Fibroblast of mammary gland (primary cell): ENCODE results near the gene AGMO.

Experiments used
- DNase-seq: peaks from one replicate; pipeline ENCODE4 v3.0.0-alpha.2; 2010; ENCODE audit warnings: low read depth
- H3K4me3 ChIP-seq: 2 replicates; pipeline ENCODE4 v1.5.1; 2011; ENCODE audit warnings: low read depth, mild to moderate bottlenecking, low read length, moderate library complexity; ENCODE audit not compliant: control insufficient read depth
- TF ChIP-seq, protein P1 (sequence below): conservative IDR thresholded peaks from 2 replicates; pipeline ENCODE4 v1.5.1; 2011; ENCODE audit warnings: low read depth, low read length, inconsistent platforms; ENCODE audit not compliant: control insufficient read depth, insufficient read depth

The AGMO gene

GRCh38 chr7:15417341-15417988 lies 144.3 kb downstream of the AGMO start:
- no peak for DNase-seq
- TF ChIP-seq, protein P1, sequence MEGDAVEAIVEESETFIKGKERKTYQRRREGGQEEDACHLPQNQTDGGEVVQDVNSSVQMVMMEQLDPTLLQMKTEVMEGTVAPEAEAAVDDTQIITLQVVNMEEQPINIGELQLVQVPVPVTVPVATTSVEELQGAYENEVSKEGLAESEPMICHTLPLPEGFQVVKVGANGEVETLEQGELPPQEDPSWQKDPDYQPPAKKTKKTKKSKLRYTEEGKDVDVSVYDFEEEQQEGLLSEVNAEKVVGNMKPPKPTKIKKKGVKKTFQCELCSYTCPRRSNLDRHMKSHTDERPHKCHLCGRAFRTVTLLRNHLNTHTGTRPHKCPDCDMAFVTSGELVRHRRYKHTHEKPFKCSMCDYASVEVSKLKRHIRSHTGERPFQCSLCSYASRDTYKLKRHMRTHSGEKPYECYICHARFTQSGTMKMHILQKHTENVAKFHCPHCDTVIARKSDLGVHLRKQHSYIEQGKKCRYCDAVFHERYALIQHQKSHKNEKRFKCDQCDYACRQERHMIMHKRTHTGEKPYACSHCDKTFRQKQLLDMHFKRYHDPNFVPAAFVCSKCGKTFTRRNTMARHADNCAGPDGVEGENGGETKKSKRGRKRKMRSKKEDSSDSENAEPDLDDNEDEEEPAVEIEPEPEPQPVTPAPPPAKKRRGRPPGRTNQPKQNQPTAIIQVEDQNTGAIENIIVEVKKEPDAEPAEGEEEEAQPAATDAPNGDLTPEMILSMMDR = no peak
- no peak overlapping the region for H3K4me3 ChIP-seq

GRCh38 chr7:15411019-15411418 lies 150.8 kb downstream of the AGMO start:
- TF ChIP-seq, protein P1 = no peak
- no peak overlapping the region for H3K4me3 ChIP-seq

GRCh38 chr7:15407910-15408309 lies 153.9 kb downstream of the AGMO start:
- TF ChIP-seq, protein P1 = no peak
- no peak for DNase-seq
- no peak overlapping the region for H3K4me3 ChIP-seq

More at GRCh38 chr7:15411019-15411418, 150.8 kb downstream of the AGMO start:
- no peak for DNase-seq

DNA sequence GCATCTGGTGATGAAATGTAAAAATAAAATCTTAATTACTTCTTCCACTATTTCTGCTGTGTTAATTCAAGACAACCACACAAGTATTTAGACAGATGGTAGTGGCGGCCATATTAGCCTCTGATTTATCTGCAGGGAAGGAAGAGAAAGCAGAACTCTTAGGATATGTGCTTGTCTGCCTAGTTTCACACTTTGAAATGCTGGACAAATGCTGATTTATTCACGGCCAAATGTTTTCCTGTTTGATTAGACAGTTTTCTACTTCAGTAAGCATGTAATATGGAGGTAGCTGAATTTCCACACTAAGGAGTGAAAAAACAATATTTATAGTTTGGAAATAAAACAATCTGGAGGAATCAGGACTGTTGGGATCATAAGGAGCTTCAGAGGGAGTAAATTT lies 158.1 kb downstream of the AGMO start:
- no peak overlapping the region for H3K4me3 ChIP-seq
- TF ChIP-seq, protein P1 = no peak
- DNase-seq = no peak

DNA sequence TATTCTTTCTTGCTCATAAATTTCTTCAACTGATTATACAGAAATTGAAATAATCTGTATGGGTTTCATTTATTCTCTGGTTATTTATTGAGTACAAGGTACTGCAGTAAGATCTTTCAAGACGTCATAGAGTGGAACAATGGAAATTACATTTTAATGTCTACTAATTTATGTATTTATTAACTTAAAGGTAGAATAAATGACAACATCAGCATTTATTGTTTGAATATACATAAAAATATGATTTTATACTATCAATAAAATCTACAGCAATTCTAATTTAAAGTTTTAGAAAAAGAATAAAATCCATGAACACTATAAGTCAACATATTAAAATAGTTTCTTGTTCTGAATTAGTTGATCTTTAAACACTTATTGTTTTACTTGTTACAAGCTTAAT lies 158.5 kb downstream of the AGMO start:
- TF ChIP-seq, protein P1 = no peak
- DNase-seq = no peak
- H3K4me3 ChIP-seq = no peak overlapping the region

- no peak for DNase-seq
- no peak overlapping the region for H3K4me3 ChIP-seq
- TF ChIP-seq, protein P1 = no peak
Observed at GRCh38 chr7:15402436-15403136, 159.2 kb downstream of the AGMO start.
